SK-N-SH (cell line): ENCODE measurements around the gene SPIB. TPM values are rescaled to one million over a fixed set of nuclear protein-coding genes. Genes with fewer than 3 reads are reported as not detected.

Source experiments
- CTCF ChIA-PET: fragments of 300-600, 350-600 bp; formaldehyde crosslinking; extraction: SDS; loops from one replicate; lab custom pipeline; 2021; lab: Yijun Ruan, JAX
- POLR2A ChIA-PET: fragments of 350-600 bp; sonication (Branson Sonifier 250); formaldehyde crosslinking; extraction: SDS; loops from one replicate; lab custom pipeline; 2020; ENCODE audit warnings: antibody characterized with exemption, inconsistent platforms; lab: Yijun Ruan, JAX
- DNase-seq: peaks from one replicate; pipeline ENCODE4 v3.0.0; 2012
- H2AFZ ChIP-seq: fragments of 200-600 bp; sonication (generic); 2 replicates; pipeline ENCODE4 v1.8.1; 2016; ENCODE audit warnings: antibody characterized with exemption, mild to moderate bottlenecking, low read depth
- H3F3A ChIP-seq: fragments of 200-600 bp; sonication (generic); replicated peaks from 2 replicates; pipeline ENCODE3; 2016; ENCODE audit warnings: antibody characterized with exemption, mild to moderate bottlenecking; ENCODE audit not compliant: insufficient read depth
- H3K27ac ChIP-seq, 2 experiments: fragments of 200-500 bp in 1 of 2; fragments of 200-600 bp in 1 of 2; sonication (Bioruptor generic) in 1 of 2; sonication (generic), shearing (Covaris generic) in 1 of 2; 2 replicates each; pipeline versions ENCODE4 v1.5.1 to v1.6.1; 2014 to 2016; ENCODE audit warnings: low read depth in 2 of 2, inconsistent platforms in 1 of 2, low read length in 1 of 2, mild to moderate bottlenecking in 1 of 2, mixed read lengths in 1 of 2
- H3K27me3 ChIP-seq: fragments of 200-600 bp; sonication (generic), shearing (Covaris generic); 2 replicates; pipeline ENCODE4 v1.6.1; 2016; ENCODE audit warnings: mixed run types; ENCODE audit not compliant: insufficient read depth
- H3K36me3 ChIP-seq, 2 experiments: fragments of 200-500 bp in 1 of 2; fragments of 200-600 bp in 1 of 2; sonication (Bioruptor generic) in 1 of 2; sonication (generic) in 1 of 2; replicated peaks in 1 of 2; 2 replicates each; pipeline versions ENCODE3 to v1.5.1; 2014 to 2016; ENCODE audit warnings: low read length in 1 of 2, mild to moderate bottlenecking in 1 of 2; ENCODE audit not compliant: insufficient read depth in 2 of 2, control insufficient read depth in 1 of 2
- H3K4me1 ChIP-seq, 2 experiments: fragments of 200-500 bp in 1 of 2; fragments of 200-600 bp in 1 of 2; sonication (Bioruptor generic) in 1 of 2; sonication (generic), shearing (Covaris generic) in 1 of 2; 2 replicates each; pipeline versions ENCODE4 v1.5.1 to v1.6.1; 2014 to 2016; ENCODE audit warnings: low read depth in 1 of 2, low read length in 1 of 2, mixed run types in 1 of 2; ENCODE audit not compliant: insufficient read depth in 2 of 2, control insufficient read depth in 1 of 2
- H3K4me2 ChIP-seq: fragments of 200-600 bp; sonication (generic), shearing (Covaris generic); 2 replicates; pipeline ENCODE4 v1.6.1; 2017; ENCODE audit warnings: mixed run types
- H3K4me3 ChIP-seq, 2 experiments: fragments of 200-500 bp in 1 of 2; fragments of 200-600 bp in 1 of 2; sonication (Bioruptor generic) in 1 of 2; sonication (generic), shearing (Covaris generic) in 1 of 2; 2 replicates each; pipeline versions ENCODE4 v1.5.1 to v1.8.1; 2014 to 2016; ENCODE audit warnings: low read depth in 2 of 2, inconsistent platforms in 1 of 2, low read length in 1 of 2, mild to moderate bottlenecking in 1 of 2, mixed read lengths in 1 of 2, moderate library complexity in 1 of 2
- H3K79me2 ChIP-seq: fragments of 200-600 bp; sonication (generic); 2 replicates; pipeline ENCODE4 v1.8.1; 2017; ENCODE audit warnings: mild to moderate bottlenecking; ENCODE audit not compliant: insufficient read depth
- H3K9ac ChIP-seq: fragments of 200-600 bp; sonication (generic); 2 replicates; pipeline ENCODE4 v1.6.1; 2017; ENCODE audit warnings: mixed run types
- H3K9me2 ChIP-seq: fragments of 200-600 bp; sonication (generic); 2 replicates; pipeline ENCODE4 v1.6.1; 2017; ENCODE audit warnings: mixed run types
- H3K9me3 ChIP-seq: fragments of 200-600 bp; sonication (generic); 2 replicates; pipeline ENCODE4 v1.6.1; 2017; ENCODE audit warnings: mixed run types, mild to moderate bottlenecking, moderate library complexity
- H4K20me1 ChIP-seq: fragments of 200-600 bp; sonication (generic); 2 replicates; pipeline ENCODE4 v1.6.1; 2017; ENCODE audit warnings: mild to moderate bottlenecking, mixed run types; ENCODE audit not compliant: insufficient read depth
- CTCF ChIP-seq: fragments of 200-600 bp; sonication (generic); IDR thresholded peaks from 2 replicates; pipeline ENCODE4 v1.6.1; 2017; ENCODE audit warnings: antibody characterized with exemption, mild to moderate bottlenecking, moderate library complexity
- EP300 ChIP-seq, 2 experiments: IDR thresholded peaks; 2 replicates each; pipeline versions ENCODE4 v1.4.0 to v1.6.1; 2012; ENCODE audit warnings: borderline replicate concordance in 1 of 2, low read depth in 1 of 2, low read length in 1 of 2
- EZH2phosphoT487 ChIP-seq: fragments of 200-600 bp; sonication (generic); IDR thresholded peaks from 2 replicates; pipeline ENCODE4 v1.6.1; 2017; ENCODE audit warnings: low read depth, mixed run types, mild to moderate bottlenecking, antibody characterized with exemption, moderate library complexity, borderline replicate concordance
- FOXJ3 ChIP-seq: sonication (generic); formaldehyde crosslinking; IDR thresholded peaks from 2 replicates; pipeline ENCODE4 v1.5.1; 2020; ENCODE audit warnings: mild to moderate bottlenecking, missing genetic modification reagents
- FOXM1 ChIP-seq: IDR thresholded peaks from 2 replicates; pipeline ENCODE4 v1.4.0; 2012; ENCODE audit warnings: low read depth, mild to moderate bottlenecking
- IRF3 ChIP-seq: fragments of 150-350 bp; IDR thresholded peaks from 2 replicates; pipeline ENCODE4 v1.6.1; 2016; ENCODE audit warnings: mild to moderate bottlenecking, low read depth, low read length
- MAX ChIP-seq: IDR thresholded peaks from 2 replicates; pipeline ENCODE4 v1.4.0; 2012; ENCODE audit warnings: low read depth
- RAD21 ChIP-seq: IDR thresholded peaks from 2 replicates; pipeline ENCODE4 v1.6.1; 2012; ENCODE audit warnings: mild to moderate bottlenecking, low read length
- SMC3 ChIP-seq: IDR thresholded peaks from 2 replicates; pipeline ENCODE4 v1.6.1; 2012; ENCODE audit warnings: low read depth, low read length, improper control_type of control experiment
- WGBS: methylation state at CpG from one replicate; pipeline ENCODE4 v1.1.6; 2017; ENCODE audit warnings: low lambda C conversion rate; 5-methylcytosine and 5-hydroxymethylcytosine counted together
- polyA plus RNA-seq, 3 experiments: library from polyadenylated mRNA; depleted of rRNA; stranded (reverse); fragments of >200 nt; gene quantifications; 2 replicates each; pipeline ENCODE4 v1.2.3, GENCODE V29; 2012

Gene SPIB
- polyA plus RNA-seq, 1 of the 3 experiments (the other 2 are of a cell fraction), result not detected

GRCh38 chr19:50413531-50413930 is 5.2 kb upstream of the SPIB start:
- H3K79me2 ChIP-seq, result no peaks in the 10 kb centered on the region
- CTCF ChIA-PET, result interaction anchor here (0.8 to 1.8 kb wide), 3 partner anchors 9 to 29 kb away, joined by 3 to 5 read pairs (median 3); partner anchors contain the start of gene POLD1
- DNase-seq, result no peak

GRCh38 chr19:50414864-50415660 is 3.7 kb upstream of the SPIB start:
- Histone ChIP-seq H3K27me3 (no peaks in the 10 kb centered on the region), H3F3A (peaks cover 3% of the 10 kb centered on the region), H3K27ac (no peak overlapping the region; a peak in 1 of 4 replicates), H4K20me1 (no peaks in the 10 kb centered on the region), H3K9ac (no peak overlapping the region), H2AFZ (no peak overlapping the region), H3K36me3 (no peaks in the 10 kb centered on the region), H3K79me2 (no peaks in the 10 kb centered on the region), H3K9me3 (no peaks in the 10 kb centered on the region), H3K9me2 (no peaks in the 10 kb centered on the region), H3K4me2 (no peak overlapping the region), H3K4me3 (no peak overlapping the region; a peak in 1 of 4 replicates), H3K4me1 (no peaks in the 10 kb centered on the region; a peak in 1 of 4 replicates)
- CTCF ChIA-PET, result interaction anchor here (0.7 to 1.8 kb wide), 18 partner anchors 9 to 141 kb away, joined by 3 to 23 read pairs (median 4); partner anchors contain the start of genes NAPSA and POLD1
- TF ChIP-seq MAX, result peak; percentile 42; the same call in 1 of the 2 replicates
- peak; percentile 58 for TF ChIP-seq RAD21
- TF ChIP-seq EP300 (IDR thresholded peaks at IDR 0.05; ENCODE audit: borderline replicate concordance in 1 of 2, low read depth in 1 of 2, low read length in 1 of 2), result no peak
- peak; percentile 77 for TF ChIP-seq CTCF
- peak; percentile 60 for TF ChIP-seq SMC3
- TF ChIP-seq IRF3, result no peak
- no peak for TF ChIP-seq FOXM1
- WGBS, result 75% methylated on average over 26 of the region's 37 CpGs
- POLR2A ChIA-PET, result interaction anchor here (0.8 kb wide), 1 partner anchor 46 kb away, joined by 4 read pairs; no protein-coding TSS in a partner anchor
- peak; percentile 92 for DNase-seq

More at GRCh38 chr19:50413531-50413930, 5.2 kb upstream of the SPIB start:
- Histone ChIP-seq H3K36me3 (no peaks in the 10 kb centered on the region), H3K9ac (no peak overlapping the region), H4K20me1 (no peaks in the 10 kb centered on the region), H2AFZ (no peak overlapping the region), H3K4me2 (no peak overlapping the region), H3F3A (no peaks in the 10 kb centered on the region), H3K27me3 (no peaks in the 10 kb centered on the region), H3K4me3 (no peak overlapping the region), H3K9me2 (no peaks in the 10 kb centered on the region), H3K27ac (no peak overlapping the region), H3K9me3 (no peaks in the 10 kb centered on the region), H3K4me1 (no peaks in the 10 kb centered on the region; a peak in 1 of 4 replicates)
- 93% methylated on average over 14 of the region's 21 CpGs for WGBS
- no peak for TF ChIP-seq MAX
- TF ChIP-seq FOXJ3 (CRISPR knock-in tag), result no peak
- TF ChIP-seq EZH2phosphoT487, result no peak
- POLR2A ChIA-PET, result interaction anchor here (0.5 kb wide), 1 partner anchor 13 kb away, joined by 3 read pairs; no protein-coding TSS in a partner anchor
